SIG-M5 (cell line): Measurements from ENCODE around the gene KCNH3.

Source experiments
- DNase-seq: peaks from one replicate; lab custom pipeline; 2025; lab: John Stamatoyannopoulos, UW

The KCNH3 gene

GRCh38 chr12:49563951-49564685, 25.3 kb downstream of the KCNH3 start:
- no peak for DNase-seq

GRCh38 chr12:49564686-49565405, 26.0 kb downstream of the KCNH3 start:
- no peak for DNase-seq

- no peak for DNase-seq
Measured at GRCh38 chr12:49565406-49566265, 26.8 kb downstream of the KCNH3 start.

- no peak for DNase-seq
Measured at GRCh38 chr12:49566361-49566760, 27.5 kb downstream of the KCNH3 start.

- DNase-seq: no peak
Measured at GRCh38 chr12:49567302-49567610, 28.4 kb downstream of the KCNH3 start.

- DNase-seq: peak; percentile 54
Measured at GRCh38 chr12:49567611-49568441, 29.0 kb downstream of the KCNH3 start, which contains the start of gene MCRS1. Gene MCRS1 (minus strand): TSS chr12:49568142. CDS start chr12:49566731, 1,411 bp downstream.

- DNase-seq: no peak
Measured at GRCh38 chr12:49568442-49569162, 29.8 kb downstream of the KCNH3 start.

- no peak for DNase-seq
Measured at GRCh38 chr12:49577589-49578315, 38.9 kb downstream of the KCNH3 start.

GRCh38 chr12:49578471-49579112, 39.8 kb downstream of the KCNH3 start:
- DNase-seq: no peak

GRCh38 chr12:49580572-49581535, 42.0 kb downstream of the KCNH3 start:
- no peak for DNase-seq

- DNase-seq: no peak
Measured at GRCh38 chr12:49582201-49582600, 43.4 kb downstream of the KCNH3 start.

- DNase-seq: no peak
Measured at GRCh38 chr12:49582850-49583249, 44.0 kb downstream of the KCNH3 start.

GRCh38 chr12:49583366-49584094, 44.7 kb downstream of the KCNH3 start:
- no peak for DNase-seq

- no peak for DNase-seq
Measured at GRCh38 chr12:49584591-49584990, 45.8 kb downstream of the KCNH3 start.

- no peak for DNase-seq
Measured at GRCh38 chr12:49585477-49586459, 46.9 kb downstream of the KCNH3 start.

- no peak for DNase-seq
Measured at GRCh38 chr12:49587174-49587908, 48.5 kb downstream of the KCNH3 start.
